HG03280 (cell line): Measurements from ENCODE around the gene BRD1.

Source experiments
- ATAC-seq: cut with Tn5 transposase; IDR thresholded peaks from one replicate; pipeline ENCODE4 v1.9.1; 2021; ENCODE audit warnings: mild to moderate bottlenecking, moderate library complexity; ENCODE audit not compliant: unreplicated experiment

BRD1 gene

GRCh38 chr22:49827853-49828598, at the start of gene BRD1:
Gene BRD1, minus strand, starts transcription at chr22:49827873. Its CDS starts 3,556 bp downstream, at chr22:49824317.
- peak; percentile 48 for ATAC-seq

DNA sequence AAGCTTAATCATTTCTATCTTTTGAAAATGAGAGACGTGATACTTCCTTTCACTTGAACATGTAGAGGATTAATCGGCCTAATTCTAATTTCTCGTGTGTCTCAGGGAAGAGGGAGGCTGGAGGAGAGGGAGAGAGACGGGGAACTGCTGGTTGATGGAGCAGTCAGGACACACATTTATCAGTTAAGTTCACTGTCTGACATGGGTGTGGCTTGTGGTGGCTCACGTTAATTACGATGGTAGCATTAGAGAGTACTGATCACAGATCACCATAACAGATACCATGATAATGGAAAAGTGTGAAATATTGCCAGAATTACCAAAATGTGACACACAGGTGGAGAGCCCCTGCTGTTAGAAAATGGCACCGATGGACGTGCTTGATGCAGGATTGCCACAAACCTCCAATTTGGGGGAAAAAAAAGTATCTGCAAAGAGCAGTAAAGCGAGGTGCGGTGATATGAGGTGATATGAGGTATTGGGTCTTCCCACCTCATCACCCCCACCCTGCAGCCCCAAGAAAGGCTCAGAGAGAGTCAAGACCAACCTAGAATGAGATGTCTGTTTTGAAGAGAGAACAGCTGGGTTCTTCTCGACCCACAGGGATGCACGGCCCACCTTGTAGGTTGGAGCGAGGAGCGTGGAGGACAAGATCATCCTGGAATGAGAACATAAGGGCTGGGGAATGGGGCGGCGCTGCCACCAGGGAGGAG, 45.7 kb upstream of the BRD1 start:
- ATAC-seq: no peak

GRCh38 chr22:49872347-49872746, 44.7 kb upstream of the BRD1 start:
- no peak for ATAC-seq

DNA sequence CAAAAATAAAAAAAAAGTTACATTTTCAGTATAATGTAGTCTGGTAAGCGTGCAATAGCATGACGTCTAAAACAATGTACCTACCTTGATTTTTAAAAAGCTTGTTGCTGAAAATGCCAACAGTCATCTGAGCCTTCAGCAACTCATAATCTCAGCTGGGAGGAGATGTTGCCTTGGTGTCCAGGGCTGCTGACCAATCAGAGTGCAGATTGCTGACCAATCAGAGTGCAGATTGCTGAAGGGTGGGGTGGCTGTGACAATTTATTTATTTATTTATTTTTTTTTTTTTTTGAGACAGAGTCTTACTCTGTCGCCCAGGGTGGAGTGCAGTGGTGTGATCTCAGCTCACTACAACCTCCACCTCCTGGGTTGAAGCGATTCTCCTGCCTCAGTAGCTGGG, 43.8 kb upstream of the BRD1 start:
- ATAC-seq: no peak

DNA sequence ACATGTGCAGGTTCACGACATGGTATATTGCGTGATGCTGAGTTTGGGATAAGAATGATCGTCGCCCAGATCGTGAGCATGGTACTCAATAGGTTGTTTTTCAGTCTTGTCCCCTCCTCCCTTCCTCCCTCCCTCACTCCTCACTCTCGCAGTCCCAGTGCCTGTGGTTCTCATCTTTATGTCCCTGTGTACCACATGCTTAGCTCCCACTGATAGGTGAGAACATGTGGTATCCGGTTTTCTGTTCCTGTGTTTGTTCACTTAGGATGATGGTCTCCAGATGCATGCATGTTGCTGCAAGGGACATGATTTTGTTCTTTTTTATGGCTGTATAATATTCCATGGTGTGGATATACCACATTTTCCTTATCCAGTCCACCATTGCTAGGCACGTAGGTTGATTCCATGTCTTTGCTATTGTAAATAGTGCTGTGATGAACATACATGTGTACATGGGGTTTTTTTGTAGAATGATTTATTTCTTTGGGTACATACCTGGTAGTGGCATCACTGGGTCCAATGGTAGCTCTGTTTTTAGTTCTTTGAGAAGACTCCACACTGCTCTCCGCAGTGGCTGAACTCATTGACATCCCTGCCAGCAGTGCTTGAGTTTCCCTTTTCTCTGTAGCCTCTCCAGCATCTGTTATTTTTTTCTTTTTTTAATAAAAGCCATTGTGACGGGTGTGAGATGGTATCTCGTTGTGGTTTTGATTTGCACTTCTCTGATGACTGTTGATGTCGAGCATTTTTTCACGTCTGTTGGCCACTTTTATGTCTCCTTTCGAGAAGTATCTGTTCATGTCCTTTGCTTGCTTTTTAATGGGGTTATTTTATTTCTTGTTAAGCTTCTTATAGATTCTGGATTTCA, 42.4 kb upstream of the BRD1 start:
- ATAC-seq: no peak

- ATAC-seq: no peak
Observed at GRCh38 chr22:49869086-49869830, 41.6 kb upstream of the BRD1 start.

- no peak for ATAC-seq
Observed at GRCh38 chr22:49867303-49868265, 39.9 kb upstream of the BRD1 start.

DNA sequence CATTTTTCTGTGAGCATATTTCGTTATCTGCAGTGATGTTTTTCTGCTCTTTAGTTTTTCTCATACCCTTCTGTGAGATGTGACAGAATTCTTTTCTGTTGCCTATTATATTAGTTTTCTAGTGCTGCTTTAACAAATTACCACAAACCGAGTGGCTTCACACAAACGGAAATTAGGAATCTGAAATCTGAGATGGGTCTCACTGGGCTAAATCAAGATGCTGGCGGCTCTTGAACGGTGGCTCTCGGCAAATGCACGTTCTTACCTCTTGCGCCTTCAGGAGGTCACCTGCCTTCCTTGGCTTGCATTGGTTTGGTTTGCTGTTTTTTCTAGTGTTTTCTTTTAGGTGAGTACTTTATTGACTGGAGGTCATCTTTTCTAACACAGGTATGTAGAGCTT, 39.0 kb upstream of the BRD1 start:
- no peak for ATAC-seq

GRCh38 chr22:49866134-49866533, 38.5 kb upstream of the BRD1 start:
- ATAC-seq: no peak

DNA sequence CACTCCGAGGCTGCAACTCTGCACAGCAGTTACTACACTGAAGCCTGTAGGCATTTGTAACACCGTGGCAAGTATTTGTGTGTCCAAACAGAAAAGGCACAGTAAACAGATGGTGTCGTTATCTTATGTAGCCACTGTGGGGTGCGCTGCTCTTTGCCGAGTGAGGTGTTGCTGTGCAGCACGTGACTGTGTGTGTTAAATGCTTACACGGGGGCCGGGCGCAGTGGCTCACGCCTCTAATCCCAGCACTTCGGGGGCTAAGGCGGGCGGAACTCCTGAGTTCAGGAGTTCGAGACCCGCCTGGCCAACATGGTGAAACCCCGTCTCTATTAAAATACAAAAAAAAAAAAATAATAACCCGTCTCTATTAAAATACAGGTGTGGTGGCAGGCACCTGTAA, 37.5 kb upstream of the BRD1 start:
- no peak for ATAC-seq

GRCh38 chr22:49863931-49864330, 36.3 kb upstream of the BRD1 start:
- no peak for ATAC-seq

GRCh38 chr22:49862496-49862776, 34.8 kb upstream of the BRD1 start:
- no peak for ATAC-seq

GRCh38 chr22:49861642-49862495, 34.2 kb upstream of the BRD1 start:
- ATAC-seq: no peak

GRCh38 chr22:49858827-49859226, 31.2 kb upstream of the BRD1 start:
- no peak for ATAC-seq

- ATAC-seq: no peak
Observed at GRCh38 chr22:49856766-49857618, 29.3 kb upstream of the BRD1 start.

DNA sequence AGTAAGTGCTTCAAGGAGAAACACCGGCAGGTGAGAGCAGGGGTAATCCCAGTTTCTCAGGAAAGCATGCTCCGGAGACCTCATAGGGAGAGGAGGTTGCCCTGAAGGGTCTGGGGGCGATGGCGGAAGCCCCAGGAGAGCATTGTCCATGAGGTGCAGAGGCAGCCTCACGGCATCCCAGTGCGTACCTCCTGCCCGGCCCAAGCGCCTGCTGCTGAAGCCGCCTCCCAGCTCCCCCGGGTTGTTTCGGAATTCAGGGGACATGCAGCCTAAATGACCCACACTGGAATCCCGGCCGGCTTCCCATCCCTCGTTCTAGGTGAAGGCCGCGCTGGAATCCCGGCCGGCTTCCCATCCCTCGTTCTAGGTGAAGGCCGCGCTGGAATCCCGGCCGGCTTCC, 28.7 kb upstream of the BRD1 start:
- no peak for ATAC-seq

DNA sequence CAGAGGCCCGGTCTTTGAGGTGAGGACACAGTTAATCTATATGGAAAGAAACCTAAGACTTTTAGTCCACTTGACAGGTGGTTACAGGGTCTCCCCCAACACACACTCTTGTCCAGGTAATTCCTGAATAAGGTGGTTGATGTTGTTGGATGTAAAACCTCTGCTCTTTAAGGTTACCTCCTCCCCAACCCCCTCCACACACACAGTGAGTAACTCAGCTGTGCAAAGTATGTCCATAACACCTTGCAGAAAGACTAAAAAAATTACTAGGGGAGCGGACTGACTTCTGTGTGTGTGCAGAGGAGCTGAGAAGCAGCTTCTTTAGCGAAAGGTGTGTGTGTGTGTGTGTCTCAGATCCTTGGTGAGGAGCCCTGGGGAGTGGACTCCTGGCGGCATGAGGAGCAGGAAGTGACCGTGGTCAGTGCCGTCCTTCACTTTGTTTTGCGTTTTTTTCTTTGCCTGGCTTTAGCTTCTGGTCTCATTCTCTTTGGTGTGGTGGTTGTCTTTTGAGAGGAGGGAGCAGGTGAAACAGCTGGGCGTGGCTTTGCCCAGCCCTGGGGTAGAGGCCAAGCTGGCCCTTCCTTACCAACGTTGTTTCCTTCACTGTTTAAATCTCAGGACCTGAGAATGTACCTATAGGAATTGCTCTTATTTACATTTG, 27.7 kb upstream of the BRD1 start:
- ATAC-seq: no peak
